ENCODE measurements around the gene ACAP2. TPM values are rescaled to one million over a fixed set of nuclear protein-coding genes. Genes with fewer than 3 reads are reported as not detected.

ACAP2 gene
- total RNA-seq, 1 experiment from 2014 or later, result 42.0 TPM

DNA sequence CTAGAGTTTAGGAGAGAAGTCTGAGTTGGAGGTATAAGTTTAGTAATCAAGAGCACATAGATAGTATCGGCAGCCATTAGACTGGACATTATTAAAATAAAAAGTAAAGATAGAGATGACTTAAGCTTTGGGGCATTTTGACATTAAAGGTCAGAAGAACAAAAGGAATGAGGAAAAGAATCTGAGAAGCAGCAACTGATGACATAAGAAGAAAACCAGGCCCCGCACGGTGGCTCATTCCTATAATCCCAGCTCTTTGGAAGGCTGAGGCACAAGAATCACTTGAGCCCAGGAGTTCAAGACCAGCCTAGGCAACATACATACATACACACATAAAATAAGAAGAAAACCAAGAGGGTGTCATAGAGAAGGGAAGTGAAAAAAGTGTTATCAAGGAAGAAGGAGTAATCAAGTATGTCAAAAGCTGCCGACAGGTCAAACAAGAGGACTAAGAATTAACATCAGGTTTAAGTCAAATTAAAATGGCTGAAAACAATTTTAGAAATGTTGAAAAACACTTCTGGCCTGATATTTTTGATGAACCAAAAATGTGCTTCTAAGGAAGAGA lies 38.9 kb downstream of the ACAP2 start:
- H3K27ac Mint-ChIP-seq, result no peak overlapping the region
- no peak for ATAC-seq
- no peaks in the 10 kb centered on the region; the same call in 1 of the 2 replicates for H3K9me3 Mint-ChIP-seq
- CTCF ChIA-PET, result no interaction called here
- TF ChIP-seq PRRX2 (CRISPR knock-in tag; IDR thresholded peaks at IDR 0.05) (no peak), ETV6 (CRISPR knock-in tag; IDR thresholded peaks at IDR 0.05) (no peak)
- H3K36me3 Mint-ChIP-seq, result no peaks in the 10 kb centered on the region
- no peaks in the 10 kb centered on the region for H3K27me3 Mint-ChIP-seq (ENCODE audit: low read depth)
- H3K4me3 Mint-ChIP-seq, result no peak overlapping the region
- peaks cover 7% of the 10 kb centered on the region for H3K4me1 Mint-ChIP-seq
- no peak for DNase-seq (ENCODE audit: low spot score)
- POLR2A ChIA-PET, result interaction anchor here (1.1 kb wide), 1 partner anchor 11 kb away, joined by 3 read pairs; no protein-coding TSS in a partner anchor

DNA sequence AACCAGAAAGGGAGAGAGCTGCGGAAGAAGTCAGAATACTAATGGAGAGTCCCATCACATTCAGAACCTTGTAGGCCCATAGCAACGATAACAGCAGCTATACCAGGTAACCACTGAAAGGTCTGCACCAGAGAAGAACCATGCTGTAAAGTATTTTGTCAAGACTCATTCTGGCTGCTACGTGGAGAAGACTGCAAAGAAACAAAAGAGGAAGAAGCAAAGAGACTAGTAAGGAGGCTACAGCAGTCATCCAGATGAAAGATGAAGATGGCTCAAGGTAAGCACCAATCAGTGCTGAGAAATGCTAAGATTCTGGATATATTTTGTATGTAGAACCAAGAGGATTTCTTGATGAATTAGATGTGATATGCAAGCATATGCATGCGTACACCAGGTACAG lies 39.6 kb downstream of the ACAP2 start:
- CTCF ChIA-PET, result interaction anchor here (0.6 kb wide), 1 partner anchor 1160 kb away, joined by 4 read pairs; no protein-coding TSS in a partner anchor

More for the DNA sequence above, 39.6 kb downstream of the ACAP2 start:
- H3K27ac Mint-ChIP-seq, result no peak overlapping the region
- H3K27me3 Mint-ChIP-seq (ENCODE audit: low read depth), result no peaks in the 10 kb centered on the region
- POLR2A ChIA-PET, result no interaction called here
- DNase-seq (ENCODE audit: low spot score), result no peak
- no peaks in the 10 kb centered on the region for H3K36me3 Mint-ChIP-seq
- TF ChIP-seq, protein P1, sequence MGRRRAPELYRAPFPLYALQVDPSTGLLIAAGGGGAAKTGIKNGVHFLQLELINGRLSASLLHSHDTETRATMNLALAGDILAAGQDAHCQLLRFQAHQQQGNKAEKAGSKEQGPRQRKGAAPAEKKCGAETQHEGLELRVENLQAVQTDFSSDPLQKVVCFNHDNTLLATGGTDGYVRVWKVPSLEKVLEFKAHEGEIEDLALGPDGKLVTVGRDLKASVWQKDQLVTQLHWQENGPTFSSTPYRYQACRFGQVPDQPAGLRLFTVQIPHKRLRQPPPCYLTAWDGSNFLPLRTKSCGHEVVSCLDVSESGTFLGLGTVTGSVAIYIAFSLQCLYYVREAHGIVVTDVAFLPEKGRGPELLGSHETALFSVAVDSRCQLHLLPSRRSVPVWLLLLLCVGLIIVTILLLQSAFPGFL (CRISPR knock-in tag; IDR thresholded peaks at IDR 0.05; ENCODE audit: borderline replicate concordance), result no peak
- TF ChIP-seq SP1 (CRISPR knock-in tag; conservative IDR thresholded peaks at IDR 0.05), result no peak
- TF ChIP-seq, protein P2, sequence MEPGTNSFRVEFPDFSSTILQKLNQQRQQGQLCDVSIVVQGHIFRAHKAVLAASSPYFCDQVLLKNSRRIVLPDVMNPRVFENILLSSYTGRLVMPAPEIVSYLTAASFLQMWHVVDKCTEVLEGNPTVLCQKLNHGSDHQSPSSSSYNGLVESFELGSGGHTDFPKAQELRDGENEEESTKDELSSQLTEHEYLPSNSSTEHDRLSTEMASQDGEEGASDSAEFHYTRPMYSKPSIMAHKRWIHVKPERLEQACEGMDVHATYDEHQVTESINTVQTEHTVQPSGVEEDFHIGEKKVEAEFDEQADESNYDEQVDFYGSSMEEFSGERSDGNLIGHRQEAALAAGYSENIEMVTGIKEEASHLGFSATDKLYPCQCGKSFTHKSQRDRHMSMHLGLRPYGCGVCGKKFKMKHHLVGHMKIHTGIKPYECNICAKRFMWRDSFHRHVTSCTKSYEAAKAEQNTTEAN (CRISPR knock-in tag; IDR thresholded peaks at IDR 0.05), result no peak
- TF ChIP-seq TP53 (CRISPR knock-in tag; IDR thresholded peaks at IDR 0.05), result no peak
- TF ChIP-seq, protein P3, sequence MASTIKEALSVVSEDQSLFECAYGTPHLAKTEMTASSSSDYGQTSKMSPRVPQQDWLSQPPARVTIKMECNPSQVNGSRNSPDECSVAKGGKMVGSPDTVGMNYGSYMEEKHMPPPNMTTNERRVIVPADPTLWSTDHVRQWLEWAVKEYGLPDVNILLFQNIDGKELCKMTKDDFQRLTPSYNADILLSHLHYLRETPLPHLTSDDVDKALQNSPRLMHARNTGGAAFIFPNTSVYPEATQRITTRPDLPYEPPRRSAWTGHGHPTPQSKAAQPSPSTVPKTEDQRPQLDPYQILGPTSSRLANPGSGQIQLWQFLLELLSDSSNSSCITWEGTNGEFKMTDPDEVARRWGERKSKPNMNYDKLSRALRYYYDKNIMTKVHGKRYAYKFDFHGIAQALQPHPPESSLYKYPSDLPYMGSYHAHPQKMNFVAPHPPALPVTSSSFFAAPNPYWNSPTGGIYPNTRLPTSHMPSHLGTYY (CRISPR knock-in tag; IDR thresholded peaks at IDR 0.05), result no peak
- TF ChIP-seq, protein P4, sequence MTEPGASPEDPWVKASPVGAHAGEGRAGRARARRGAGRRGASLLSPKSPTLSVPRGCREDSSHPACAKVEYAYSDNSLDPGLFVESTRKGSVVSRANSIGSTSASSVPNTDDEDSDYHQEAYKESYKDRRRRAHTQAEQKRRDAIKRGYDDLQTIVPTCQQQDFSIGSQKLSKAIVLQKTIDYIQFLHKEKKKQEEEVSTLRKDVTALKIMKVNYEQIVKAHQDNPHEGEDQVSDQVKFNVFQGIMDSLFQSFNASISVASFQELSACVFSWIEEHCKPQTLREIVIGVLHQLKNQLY (CRISPR knock-in tag; IDR thresholded peaks at IDR 0.05), result no peak
- TF ChIP-seq, protein P5, sequence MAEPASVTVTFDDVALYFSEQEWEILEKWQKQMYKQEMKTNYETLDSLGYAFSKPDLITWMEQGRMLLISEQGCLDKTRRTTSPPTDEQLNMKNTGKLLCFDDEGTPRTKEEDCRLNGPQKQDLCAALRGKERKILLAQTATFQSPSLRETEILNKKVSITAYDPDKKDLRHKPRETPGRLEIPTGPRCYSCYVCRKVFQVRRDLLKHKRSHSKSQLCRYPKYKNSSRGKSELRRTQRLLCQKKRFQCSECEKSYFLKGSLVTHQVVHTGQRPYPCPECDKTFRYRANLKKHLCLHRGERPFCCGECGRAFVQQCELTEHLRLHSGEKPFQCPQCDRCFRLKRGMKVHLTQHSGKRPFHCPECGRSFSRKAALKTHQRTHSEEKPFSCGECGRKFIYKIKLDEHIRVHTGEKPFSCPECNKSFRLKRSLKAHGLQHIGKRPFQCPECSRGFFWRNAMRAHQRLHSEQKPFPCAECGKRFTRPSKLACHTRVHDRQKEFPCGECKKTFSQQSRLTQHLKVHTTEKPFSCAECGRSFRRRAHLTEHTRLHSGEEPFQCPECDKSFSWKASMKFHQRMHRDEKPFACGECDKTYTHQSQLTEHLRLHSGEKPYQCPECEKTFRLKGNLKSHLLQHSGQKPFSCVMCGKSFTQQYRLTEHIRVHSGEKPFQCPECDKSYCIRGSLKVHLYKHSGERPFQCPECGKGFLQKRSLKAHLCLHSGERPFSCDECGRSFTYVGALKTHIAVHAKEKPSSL (CRISPR knock-in tag; conservative IDR thresholded peaks at IDR 0.05), result no peak
- TF ChIP-seq, protein P6, sequence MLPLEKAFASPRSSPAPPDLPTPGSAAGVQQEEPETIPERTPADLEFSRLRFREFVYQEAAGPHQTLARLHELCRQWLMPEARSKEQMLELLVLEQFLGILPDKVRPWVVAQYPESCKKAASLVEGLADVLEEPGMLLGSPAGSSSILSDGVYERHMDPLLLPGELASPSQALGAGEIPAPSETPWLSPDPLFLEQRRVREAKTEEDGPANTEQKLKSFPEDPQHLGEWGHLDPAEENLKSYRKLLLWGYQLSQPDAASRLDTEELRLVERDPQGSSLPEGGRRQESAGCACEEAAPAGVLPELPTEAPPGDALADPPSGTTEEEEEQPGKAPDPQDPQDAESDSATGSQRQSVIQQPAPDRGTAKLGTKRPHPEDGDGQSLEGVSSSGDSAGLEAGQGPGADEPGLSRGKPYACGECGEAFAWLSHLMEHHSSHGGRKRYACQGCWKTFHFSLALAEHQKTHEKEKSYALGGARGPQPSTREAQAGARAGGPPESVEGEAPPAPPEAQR (CRISPR knock-in tag; IDR thresholded peaks at IDR 0.05), result no peak
- no peak for TF ChIP-seq ZNF396 (CRISPR knock-in tag; IDR thresholded peaks at IDR 0.05; ENCODE audit: borderline replicate concordance)
- TF ChIP-seq MYBL2 (CRISPR knock-in tag; IDR thresholded peaks at IDR 0.05), result no peak
- no peak for TF ChIP-seq NR1H2 (CRISPR knock-in tag; IDR thresholded peaks at IDR 0.05)
- TF ChIP-seq HMGA2 (CRISPR knock-in tag; IDR thresholded peaks at IDR 0.05), result no peak
- TF ChIP-seq PRRX2 (CRISPR knock-in tag; IDR thresholded peaks at IDR 0.05), result no peak
- TF ChIP-seq GABPB1 (CRISPR knock-in tag; IDR thresholded peaks at IDR 0.05), result no peak
- no peak for TF ChIP-seq RELA (CRISPR knock-in tag; IDR thresholded peaks at IDR 0.05; ENCODE audit: borderline replicate concordance)
- no peaks in the 10 kb centered on the region for H3K9me3 Mint-ChIP-seq
- no peak overlapping the region for H3K4me3 Mint-ChIP-seq
- peaks cover 12% of the 10 kb centered on the region for H3K4me1 Mint-ChIP-seq
- no peak for ATAC-seq
